Measurements from ENCODE around the gene EPHB6.

DNA sequence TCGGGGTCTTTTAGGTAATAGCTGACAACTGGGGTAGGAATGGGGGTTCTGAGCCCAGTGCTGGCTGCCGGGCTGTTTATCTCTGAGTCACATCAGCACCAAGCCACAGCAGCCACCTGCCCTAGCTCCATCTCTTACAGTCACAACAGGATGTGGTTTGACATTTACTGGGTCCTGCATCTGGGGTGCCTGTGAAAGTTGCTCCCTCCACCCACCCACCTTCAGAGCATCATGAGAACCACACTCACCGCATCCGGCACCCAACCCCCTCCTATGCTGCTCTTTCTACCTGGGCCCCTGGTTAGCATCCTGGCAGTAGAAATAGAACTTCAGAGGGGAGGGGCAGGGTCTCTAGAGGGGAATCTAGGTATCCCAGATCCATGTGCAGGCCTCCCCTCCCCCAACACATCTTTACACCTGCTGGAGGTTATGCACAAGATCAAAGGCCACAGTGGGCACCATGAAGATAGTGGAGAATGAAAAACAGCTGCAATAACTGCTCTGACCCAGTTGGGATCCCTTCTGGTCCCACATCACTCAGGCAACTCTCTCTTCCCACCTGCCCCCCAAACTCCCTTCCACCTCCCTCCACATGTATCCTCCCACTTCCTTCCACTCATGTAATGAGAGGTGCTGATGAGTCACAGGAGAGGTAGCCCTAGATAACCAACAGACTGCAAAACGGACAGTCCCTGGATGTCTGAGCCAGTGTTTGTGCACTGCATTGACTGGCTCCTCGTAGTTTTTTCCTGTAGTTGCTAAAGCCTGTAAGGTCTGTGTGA is 45.9 kb upstream of the EPHB6 start:
- no peak for TF ChIP-seq EZH2 (IDR thresholded peaks at IDR 0.05; ENCODE audit: low read depth)
- TF ChIP-seq, protein P1, sequence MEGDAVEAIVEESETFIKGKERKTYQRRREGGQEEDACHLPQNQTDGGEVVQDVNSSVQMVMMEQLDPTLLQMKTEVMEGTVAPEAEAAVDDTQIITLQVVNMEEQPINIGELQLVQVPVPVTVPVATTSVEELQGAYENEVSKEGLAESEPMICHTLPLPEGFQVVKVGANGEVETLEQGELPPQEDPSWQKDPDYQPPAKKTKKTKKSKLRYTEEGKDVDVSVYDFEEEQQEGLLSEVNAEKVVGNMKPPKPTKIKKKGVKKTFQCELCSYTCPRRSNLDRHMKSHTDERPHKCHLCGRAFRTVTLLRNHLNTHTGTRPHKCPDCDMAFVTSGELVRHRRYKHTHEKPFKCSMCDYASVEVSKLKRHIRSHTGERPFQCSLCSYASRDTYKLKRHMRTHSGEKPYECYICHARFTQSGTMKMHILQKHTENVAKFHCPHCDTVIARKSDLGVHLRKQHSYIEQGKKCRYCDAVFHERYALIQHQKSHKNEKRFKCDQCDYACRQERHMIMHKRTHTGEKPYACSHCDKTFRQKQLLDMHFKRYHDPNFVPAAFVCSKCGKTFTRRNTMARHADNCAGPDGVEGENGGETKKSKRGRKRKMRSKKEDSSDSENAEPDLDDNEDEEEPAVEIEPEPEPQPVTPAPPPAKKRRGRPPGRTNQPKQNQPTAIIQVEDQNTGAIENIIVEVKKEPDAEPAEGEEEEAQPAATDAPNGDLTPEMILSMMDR (conservative IDR thresholded peaks at IDR 0.05) = no peak

Data from PC-9 (cell line).